Heart left ventricle (tissue), 16 donors: Measurements from ENCODE around the gene TFEB. TPM values are rescaled to one million over a fixed set of nuclear protein-coding genes. Genes with fewer than 3 reads are reported as not detected.

ENCODE experiments used
- ATAC-seq, 4 donors: fragments of 200-7000 bp; cut with Tn5 transposase; one replicate each; pipeline ENCODE4 v1.9.1; 2020 to 2022; ENCODE audit warnings: moderate library complexity in 4 of 4, mild to moderate bottlenecking in 3 of 4, moderate number of reproducible peaks in 1 of 4
- DNase-seq, 5 donors: peaks; one replicate each; pipeline ENCODE4 v3.0.0-alpha.2; 2020
- H3K27ac ChIP-seq, 12 donors: fragments of 200-600 bp; sonication (generic) in 4 of 12; one replicate each; pipeline versions ENCODE4 v1.5.0 to v1.8.0; 2016 to 2022; ENCODE audit warnings: mild to moderate bottlenecking in 2 of 12
- H3K27me3 ChIP-seq, 9 donors: fragments of 200-600 bp; sonication (generic) in 2 of 9; one replicate each; pipeline versions ENCODE4 v1.5.1 to v1.8.0; 2016 to 2022; ENCODE audit warnings: mild to moderate bottlenecking in 3 of 9
- H3K36me3 ChIP-seq, 9 donors: fragments of 200-600 bp; sonication (generic) in 2 of 9; one replicate each; pipeline versions ENCODE4 v1.5.0 to v1.8.0; 2018 to 2022; ENCODE audit warnings: mild to moderate bottlenecking in 2 of 9
- H3K4me1 ChIP-seq, 12 donors: fragments of 200-600 bp; sonication (generic) in 4 of 12; one replicate each; pipeline versions ENCODE4 v1.5.0 to v1.8.0; 2016 to 2022; ENCODE audit warnings: mild to moderate bottlenecking in 3 of 12
- H3K4me3 ChIP-seq, 12 donors: fragments of 200-600 bp; sonication (generic) in 4 of 12; one replicate each; pipeline versions ENCODE4 v1.5.0 to v1.8.0; 2017 to 2022; ENCODE audit warnings: mild to moderate bottlenecking in 9 of 12, moderate library complexity in 4 of 12
- H3K9me3 ChIP-seq, 12 donors: fragments of 200-600 bp; sonication (generic) in 4 of 12; one replicate each; pipeline versions ENCODE4 v1.5.0 to v1.8.0; 2016 to 2022; ENCODE audit warnings: mild to moderate bottlenecking in 1 of 12
- CTCF ChIP-seq, 12 donors: fragments of 200-600 bp; sonication (generic) in 4 of 12; IDR thresholded peaks; one replicate each; pipeline versions ENCODE4 v1.5.0 to v1.8.0; 2018 to 2022; ENCODE audit warnings: antibody characterized with exemption in 12 of 12, mild to moderate bottlenecking in 5 of 12
- POLR2A ChIP-seq, 2 donors: fragments of 450-650 bp; IDR thresholded peaks; one replicate each; pipeline ENCODE4 v1.6.1; 2017; ENCODE audit warnings: antibody characterized with exemption in 2 of 2, mild to moderate bottlenecking in 2 of 2, moderate library complexity in 2 of 2
- WGBS, 4 donors: extraction: QIAGEN DNeasy Blood & Tissue Kit in 2 of 4; methylation state at CpG; one replicate each; pipeline versions ENCODE4 v1.1.5 to v1.1.7; 2013 to 2018; 5-methylcytosine and 5-hydroxymethylcytosine counted together
- intact Hi-C, 10 donors: fragments of 100-400 bp; cut with DNase I; formaldehyde crosslinking; loops; one replicate each; pipeline versions ENCODE4 v1.11.1 to v1.14.2; 2022
- polyA plus RNA-seq, 2 donors: library from polyadenylated mRNA; stranded (reverse); fragments of 200-250 nt; gene quantifications; one replicate each; pipeline ENCODE4 v1.2.3, GENCODE V29; 2013
- total RNA-seq, 9 donors: library from RNA; depleted of rRNA in 2 of 9; stranded (reverse); fragments of >200 nt in 2 of 9; fragmentation: NEBNext Ultra II Directional in 3 of 9; extraction: Animal tissue kit (Norgen Biotek cat#: 25700) in 3 of 9; gene quantifications; one replicate each; pipeline versions ENCODE4 v1.1.0 to v1.2.4, GENCODE V29; 2016 to 2023
- donor health status: ischemic (EF 13 %, LVEDD 7.1; RV severe dilation, severe dysfunction).
- donor health status: healthy with polysubstance abuse.
- donor health status: DM: no; HTN: yes; CAD: no.
- donor health status: DM: no; HTN: no; CAD: no.
- donor health status: ischemic (EF 25% LVEDD 6.9; RV normal size, moderate dysfunction).
- donor health status: ischemic (EF 25% LVEDD 5.7; RV mildly dilated, moderate dysfunction).
- donor health status: healthy.
- donor health status: DM: yes; HTN: yes; CAD: no.
- donor health status: ischemic (EF 35%, LVEDD 5.7; RV mildly dilated, moderate dysfunction).
- donor health status: nonischemic (EF 11% LVEDD 7.7; RV severe dilation, severe dysfunction).
- donor health status: DM: yes; HTN: yes; CAD: no.
- donor health status: PGD.
- donor health status: ischemic (EF 29% LVEDD 5.4; RV normal size, mild dysfunction).
- donor health status: nonischemic (EF 23%, LVEDD 6.1; RV moderate dilation, normal function).

Gene TFEB
- total and polyA plus RNA-seq, 11 donors, result 26.2 to 47.2 (median 40.4) TPM

- no peak for TF ChIP-seq POLR2A (IDR thresholded peaks at IDR 0.05)
- no peak for TF ChIP-seq CTCF (IDR thresholded peaks at IDR 0.05)
- intact Hi-C loops, result loop anchor here in 1 of 10 donors (5.0 kb wide), 1 partner anchor 215 kb away; no protein-coding TSS in a partner anchor
- 78 to 92% (median 84%) methylated on average over 25 of the region's 25 CpGs for WGBS, 4 donors
- Histone ChIP-seq H3K4me3 (no peak overlapping the region), H3K27me3 (no peaks in the 10 kb centered on the region), H3K27ac (no peak overlapping the region), H3K4me1 (peaks cover 0 to 6% (median 3%) of the 10 kb centered on the region in 12 donors), H3K36me3 (no peaks in the 10 kb centered on the region), H3K9me3 (no peaks in the 10 kb centered on the region)
- no peak for ATAC-seq
- no peak for DNase-seq
These were observed 58.1 kb downstream of the TFEB start for GRCh38 chr6:41677124-41677921.

GRCh38 chr6:41676431-41676830 lies 59.0 kb downstream of the TFEB start:
- ATAC-seq (no peak), DNase-seq (no peak)
- H3K4me1 ChIP-seq, result no peaks in the 10 kb centered on the region
- 87 to 94% (median 89%) methylated on average over 5 of the region's 5 CpGs for WGBS, 4 donors
- intact Hi-C loops, result loop anchor here in 1 of 10 donors (5.0 kb wide), 1 partner anchor 214 kb away; no protein-coding TSS in a partner anchor
- H3K4me3 ChIP-seq, result no peak overlapping the region
- TF ChIP-seq POLR2A (IDR thresholded peaks at IDR 0.05) (no peak), CTCF (IDR thresholded peaks at IDR 0.05) (no peak)
- H3K27ac ChIP-seq, result no peak overlapping the region
- no peaks in the 10 kb centered on the region for H3K27me3 ChIP-seq
- H3K36me3 ChIP-seq, result no peaks in the 10 kb centered on the region
- H3K9me3 ChIP-seq, result no peaks in the 10 kb centered on the region

DNA sequence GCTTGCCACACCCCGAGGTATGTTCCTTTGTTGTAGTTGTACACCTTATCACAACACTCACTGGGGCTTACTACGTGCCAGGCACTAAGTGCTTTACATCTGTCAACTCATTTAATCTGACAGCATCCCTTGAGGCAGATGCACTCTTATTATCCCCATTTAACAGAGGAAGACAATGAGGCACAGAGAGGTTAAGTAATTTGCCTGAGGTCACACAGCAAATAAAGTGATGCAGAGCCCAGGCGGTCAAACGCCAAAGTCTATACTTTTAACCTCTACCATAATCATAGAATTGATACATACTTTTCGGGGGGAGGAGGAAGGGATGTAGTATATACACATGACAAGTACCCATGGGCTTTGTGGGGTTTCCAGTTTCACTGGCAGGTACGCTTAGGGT lies 59.4 kb downstream of the TFEB start:
- Histone ChIP-seq H3K4me1 (no peaks in the 10 kb centered on the region), H3K36me3 (no peaks in the 10 kb centered on the region), H3K27ac (no peak overlapping the region), H3K4me3 (no peak overlapping the region), H3K27me3 (no peaks in the 10 kb centered on the region), H3K9me3 (no peaks in the 10 kb centered on the region)
- DNase-seq, result no peak
- ATAC-seq, result no peak
- intact Hi-C loops, result loop anchor here in 1 of 10 donors (5.0 kb wide), 1 partner anchor 214 kb away; no protein-coding TSS in a partner anchor
- TF ChIP-seq CTCF (IDR thresholded peaks at IDR 0.05) (no peak), POLR2A (IDR thresholded peaks at IDR 0.05) (no peak)
- WGBS, 4 donors, result 79 to 85% (median 84%) methylated on average over 6 of the region's 6 CpGs

- no peak for TF ChIP-seq POLR2A (IDR thresholded peaks at IDR 0.05)
- no peak for TF ChIP-seq CTCF (IDR thresholded peaks at IDR 0.05)
- intact Hi-C loops, result loop anchor here in 1 of 10 donors (5.0 kb wide), 1 partner anchor 213 kb away; no protein-coding TSS in a partner anchor
- DNase-seq (no peak), ATAC-seq (no peak)
- Histone ChIP-seq H3K36me3 (no peaks in the 10 kb centered on the region), H3K9me3 (no peaks in the 10 kb centered on the region), H3K27me3 (no peaks in the 10 kb centered on the region), H3K4me1 (no peaks in the 10 kb centered on the region), H3K4me3 (no peak overlapping the region), H3K27ac (no peak overlapping the region)
- 79 to 87% (median 81%) methylated on average over 4 to 6 of the region's 6 CpGs for WGBS, 4 donors
These were observed 60.1 kb downstream of the TFEB start for GRCh38 chr6:41675176-41675775.
